GM20000 (cell line): ENCODE measurements around the gene PLEKHA5.

Experiments
- DNase-seq: peaks from one replicate; pipeline ENCODE4 v3.0.0; 2012; ENCODE audit warnings: low spot score
- CTCF ChIP-seq: IDR thresholded peaks from 2 replicates; pipeline ENCODE4 v1.5.1; 2012; ENCODE audit warnings: mild to moderate bottlenecking, control low read depth; ENCODE audit errors: extremely low read depth, missing control alignments

PLEKHA5 gene

DNA sequence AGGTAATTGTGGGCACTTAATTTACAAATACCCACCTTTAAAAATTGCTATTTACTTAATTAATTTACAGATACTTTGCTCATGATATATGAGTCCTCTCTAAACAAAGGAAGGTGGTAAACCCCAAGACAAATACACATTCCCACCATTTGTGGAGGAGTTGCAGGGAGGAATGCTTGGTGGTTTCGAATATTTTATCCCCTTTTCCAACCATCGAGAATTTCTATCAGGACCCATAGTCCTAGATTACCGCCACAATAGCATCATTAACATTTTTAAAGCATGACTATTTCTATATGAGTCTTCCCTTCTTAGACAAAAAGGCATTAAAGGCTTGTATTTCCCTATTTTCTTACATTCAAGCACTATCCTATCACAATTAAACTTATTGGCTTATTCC lies 34.2 kb upstream of the PLEKHA5 start:
- DNase-seq: no peak
- no peak for TF ChIP-seq CTCF

- TF ChIP-seq CTCF: no peak
- no peak for DNase-seq
These were observed 33.6 kb upstream of the PLEKHA5 start for GRCh38 chr12:19095756-19096480.

DNA sequence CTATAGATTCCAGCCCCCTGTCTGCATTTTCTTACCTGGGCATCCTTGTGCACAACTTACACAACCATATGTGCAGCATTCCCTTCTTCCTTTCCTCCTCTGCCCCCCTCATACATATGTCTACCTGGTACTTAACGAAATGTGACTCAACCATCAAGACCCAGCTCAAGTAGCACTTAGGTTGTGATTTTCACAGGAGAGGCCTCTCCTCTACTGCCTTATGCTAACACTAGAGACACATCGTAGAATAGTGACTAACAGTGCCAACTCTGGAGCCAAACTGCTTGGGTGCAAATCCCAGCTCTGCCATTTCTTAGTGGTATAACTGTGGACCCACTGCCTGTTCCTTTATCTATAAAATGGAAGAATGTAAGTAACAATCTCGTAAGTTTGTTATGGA lies 24.1 kb upstream of the PLEKHA5 start:
- no peak for DNase-seq
- no peak for TF ChIP-seq CTCF

- no peak for DNase-seq
- no peak for TF ChIP-seq CTCF
These were observed 21.8 kb upstream of the PLEKHA5 start for GRCh38 chr12:19107750-19108149.

GRCh38 chr12:19110221-19110940 lies 19.2 kb upstream of the PLEKHA5 start:
- TF ChIP-seq CTCF: no peak
- DNase-seq: no peak

- no peak for DNase-seq
- no peak for TF ChIP-seq CTCF
These were observed 16.1 kb upstream of the PLEKHA5 start for GRCh38 chr12:19113464-19113863.

- no peak for TF ChIP-seq CTCF
- no peak for DNase-seq
These were observed 14.2 kb upstream of the PLEKHA5 start for GRCh38 chr12:19115285-19115684.
